Activated naive CD8-positive, alpha-beta T cell treated with anti-CD3 and anti-CD28 coated beads for 36 hours (primary cell): ENCODE results near the gene GEN1. TPM values are rescaled to one million over a fixed set of nuclear protein-coding genes. Genes with fewer than 3 reads are reported as not detected.
A peak's percentile ranks its signal among the peaks of the same experiment; 100 is the strongest.
"Not testable (repeated sequence)": the region's sequence is repeated elsewhere in the genome, so short reads cannot be mapped to it uniquely, and the experiment has no call there.

Source experiments
- DNase-seq: peaks from one replicate; pipeline ENCODE4 v3.0.0; 2021
- H3K27ac Mint-ChIP-seq: one replicate; pipeline ENCODE4 v1.8.0; 2022; ENCODE audit warnings: mild to moderate bottlenecking, moderate library complexity, mixed read lengths
- H3K27me3 Mint-ChIP-seq: one replicate; pipeline ENCODE4 v1.8.0; 2022; ENCODE audit warnings: mild to moderate bottlenecking, mixed read lengths
- H3K36me3 Mint-ChIP-seq: one replicate; pipeline ENCODE4 v1.8.0; 2021; ENCODE audit warnings: mild to moderate bottlenecking, mixed read lengths
- H3K4me1 Mint-ChIP-seq: one replicate; pipeline ENCODE4 v1.8.0; 2021; ENCODE audit warnings: mixed read lengths
- H3K4me3 Mint-ChIP-seq: one replicate; pipeline ENCODE4 v1.8.0; 2022; ENCODE audit warnings: mild to moderate bottlenecking, moderate library complexity, mixed read lengths
- H3K9me3 Mint-ChIP-seq: one replicate; pipeline ENCODE4 v1.8.0; 2022; ENCODE audit warnings: mixed read lengths
- total RNA-seq, 2 experiments: library from RNA; stranded (reverse); gene quantifications; one replicate each; pipeline ENCODE4 v1.2.3, GENCODE V29; 2021

GEN1 gene
- total RNA-seq, 2 experiments from 2014 or later, result 24.1 to 26.7 TPM

- H3K36me3 Mint-ChIP-seq, result no peaks in the 10 kb centered on the region
- no peak for DNase-seq
- H3K4me1 Mint-ChIP-seq, result peaks cover 6% of the 10 kb centered on the region
- H3K27me3 Mint-ChIP-seq, result peaks cover 18% of the 10 kb centered on the region
- H3K9me3 Mint-ChIP-seq, result no peaks in the 10 kb centered on the region
- H3K27ac Mint-ChIP-seq, result no peak overlapping the region
- H3K4me3 Mint-ChIP-seq, result no peak overlapping the region
Observed at GRCh38 chr2:17821535-17822444, 67.9 kb downstream of the GEN1 start.

GRCh38 chr2:17822445-17823117, 68.6 kb downstream of the GEN1 start:
- no peak overlapping the region for H3K27ac Mint-ChIP-seq
- no peak overlapping the region for H3K4me3 Mint-ChIP-seq
- H3K9me3 Mint-ChIP-seq, result no peaks in the 10 kb centered on the region
- no peaks in the 10 kb centered on the region for H3K36me3 Mint-ChIP-seq
- no peak for DNase-seq
- peaks cover 6% of the 10 kb centered on the region for H3K4me1 Mint-ChIP-seq
- peaks cover 18% of the 10 kb centered on the region for H3K27me3 Mint-ChIP-seq

GRCh38 chr2:17823646-17824045, 69.7 kb downstream of the GEN1 start:
- H3K9me3 Mint-ChIP-seq, DNase-seq, H3K36me3 Mint-ChIP-seq, H3K4me3 Mint-ChIP-seq, H3K4me1 Mint-ChIP-seq, H3K27ac Mint-ChIP-seq: not testable (repeated sequence)
- H3K27me3 Mint-ChIP-seq, result peaks cover 22% of the 10 kb centered on the region

GRCh38 chr2:17827316-17827715, 73.4 kb downstream of the GEN1 start:
- Mint-ChIP-seq H3K4me3 (no peak overlapping the region), H3K36me3 (no peaks in the 10 kb centered on the region), H3K4me1 (peaks cover 2% of the 10 kb centered on the region), H3K27me3 (peaks cover 53% of the 10 kb centered on the region), H3K27ac (no peak overlapping the region), H3K9me3 (no peaks in the 10 kb centered on the region)
- DNase-seq, result no peak

GRCh38 chr2:17827785-17828184, 73.8 kb downstream of the GEN1 start:
- no peaks in the 10 kb centered on the region for H3K9me3 Mint-ChIP-seq
- H3K36me3 Mint-ChIP-seq, result no peaks in the 10 kb centered on the region
- peaks cover 54% of the 10 kb centered on the region for H3K27me3 Mint-ChIP-seq
- no peak overlapping the region for H3K4me3 Mint-ChIP-seq
- peaks cover 2% of the 10 kb centered on the region for H3K4me1 Mint-ChIP-seq
- no peak overlapping the region for H3K27ac Mint-ChIP-seq
- DNase-seq, result no peak

GRCh38 chr2:17830053-17831034, 76.4 kb downstream of the GEN1 start:
- Mint-ChIP-seq H3K36me3 (no peaks in the 10 kb centered on the region), H3K9me3 (no peaks in the 10 kb centered on the region), H3K27me3 (peaks cover 51% of the 10 kb centered on the region), H3K4me1 (no peaks in the 10 kb centered on the region), H3K27ac (no peak overlapping the region), H3K4me3 (no peak overlapping the region)
- DNase-seq, result peak; percentile 47

GRCh38 chr2:17835516-17835915, 81.6 kb downstream of the GEN1 start:
- H3K36me3 Mint-ChIP-seq, result no peaks in the 10 kb centered on the region

More at GRCh38 chr2:17835516-17835915, 81.6 kb downstream of the GEN1 start:
- Mint-ChIP-seq H3K27ac (no peak overlapping the region), H3K4me3 (no peak overlapping the region), H3K27me3 (peaks cover 31% of the 10 kb centered on the region), H3K9me3 (no peaks in the 10 kb centered on the region), H3K4me1 (no peaks in the 10 kb centered on the region)
- no peak for DNase-seq

Other genes starting within 250 kb of the GEN1 start
- gene RAD51AP2, start 235.7 kb upstream of the GEN1 start, total RNA-seq, result not detected
- gene VSNL1, start 213.4 kb upstream of the GEN1 start, total RNA-seq, result not detected
- gene SMC6, start 328 bp upstream of the GEN1 start, total RNA-seq, result 10 to 100 TPM; 22.5 TPM
- gene MSGN1, start 62.3 kb downstream of the GEN1 start, total RNA-seq, result not detected
- not detected for gene KCNS3, start 124.5 kb downstream of the GEN1 start, total RNA-seq